Stimulated activated naive B cell treated with anti-CD40 and anti-IgM and Interleukin-4, amounts not matched to agents 10 μg/mL and 1 μg/mL and 100 μg/mL, for 72 hours (primary cell): ENCODE measurements around the gene SCFD2.

ENCODE experiments used
- ATAC-seq, 2 donors: fragments of 150-1000 bp; cut with Tn5 transposase; replicated peaks; 2 replicates each; pipeline ENCODE4 v1.10.0; 2021; ENCODE audit warnings: moderate library complexity in 1 of 2
- DNase-seq: peaks from one replicate; pipeline ENCODE4 v3.0.0; 2021
- H3K27ac Mint-ChIP-seq: one replicate; pipeline ENCODE4 v1.8.0; 2022; ENCODE audit warnings: mild to moderate bottlenecking, mixed read lengths
- H3K27me3 Mint-ChIP-seq, 2 donors: one replicate each; pipeline ENCODE4 v1.8.0; 2022; ENCODE audit warnings: mixed read lengths in 2 of 2
- H3K36me3 Mint-ChIP-seq, 2 donors: one replicate each; pipeline ENCODE4 v1.8.0; 2022; ENCODE audit warnings: mixed read lengths in 2 of 2, mild to moderate bottlenecking in 1 of 2
- H3K4me1 Mint-ChIP-seq, 2 donors: one replicate each; pipeline ENCODE4 v1.8.0; 2022; ENCODE audit warnings: mixed read lengths in 2 of 2, mild to moderate bottlenecking in 1 of 2
- H3K4me3 Mint-ChIP-seq, 2 donors: one replicate each; pipeline ENCODE4 v1.8.0; 2022; ENCODE audit warnings: mild to moderate bottlenecking in 2 of 2, mixed read lengths in 2 of 2, moderate library complexity in 1 of 2
- H3K9me3 Mint-ChIP-seq, 2 donors: one replicate each; pipeline ENCODE4 v1.8.0; 2022; ENCODE audit warnings: mixed read lengths in 2 of 2, mild to moderate bottlenecking in 1 of 2

The SCFD2 gene

GRCh38 chr4:52880994-52881393 lies 484.9 kb downstream of the SCFD2 start:
- H3K9me3 Mint-ChIP-seq = no peaks in the 10 kb centered on the region
- no peak overlapping the region for H3K4me3 Mint-ChIP-seq
- H3K27me3 Mint-ChIP-seq = no peaks in the 10 kb centered on the region
- DNase-seq (no peak), ATAC-seq (no peak)
- H3K27ac Mint-ChIP-seq = no peak overlapping the region
- peaks cover 54 to 64% of the 10 kb centered on the region in 2 donors for H3K36me3 Mint-ChIP-seq
- no peaks in the 10 kb centered on the region for H3K4me1 Mint-ChIP-seq

- DNase-seq (no peak), ATAC-seq (no peak)
- Mint-ChIP-seq H3K4me3 (no peak overlapping the region), H3K27ac (no peak overlapping the region), H3K36me3 (peaks cover 51 to 57% of the 10 kb centered on the region in 2 donors), H3K27me3 (no peaks in the 10 kb centered on the region), H3K9me3 (no peaks in the 10 kb centered on the region), H3K4me1 (no peaks in the 10 kb centered on the region)
Measured at GRCh38 chr4:52879471-52879870, 486.4 kb downstream of the SCFD2 start.

- DNase-seq (no peak), ATAC-seq (no peak)
- no peaks in the 10 kb centered on the region for H3K9me3 Mint-ChIP-seq
- H3K27me3 Mint-ChIP-seq = no peaks in the 10 kb centered on the region
- H3K36me3 Mint-ChIP-seq = peaks cover 48 to 60% of the 10 kb centered on the region in 2 donors
- no peak overlapping the region for H3K4me3 Mint-ChIP-seq
- H3K27ac Mint-ChIP-seq = no peak overlapping the region
- no peaks in the 10 kb centered on the region for H3K4me1 Mint-ChIP-seq
Measured at GRCh38 chr4:52877694-52878093, 488.2 kb downstream of the SCFD2 start.

GRCh38 chr4:52877036-52877435 lies 488.8 kb downstream of the SCFD2 start:
- no peak for DNase-seq
- Mint-ChIP-seq H3K27ac (no peak overlapping the region), H3K36me3 (peaks cover 46 to 60% of the 10 kb centered on the region in 2 donors), H3K4me3 (no peak overlapping the region), H3K4me1 (no peaks in the 10 kb centered on the region), H3K27me3 (no peaks in the 10 kb centered on the region), H3K9me3 (no peaks in the 10 kb centered on the region)
- no peak for ATAC-seq

GRCh38 chr4:52876069-52876468 lies 489.8 kb downstream of the SCFD2 start:
- Mint-ChIP-seq H3K27ac (no peak overlapping the region), H3K27me3 (no peaks in the 10 kb centered on the region), H3K4me1 (no peaks in the 10 kb centered on the region), H3K36me3 (peaks cover 43 to 58% of the 10 kb centered on the region in 2 donors), H3K4me3 (no peak overlapping the region), H3K9me3 (no peaks in the 10 kb centered on the region)
- ATAC-seq = no peak
- DNase-seq = no peak

GRCh38 chr4:52874948-52875347 lies 490.9 kb downstream of the SCFD2 start:
- peaks cover 48 to 59% of the 10 kb centered on the region in 2 donors for H3K36me3 Mint-ChIP-seq
- no peak overlapping the region for H3K27ac Mint-ChIP-seq
- H3K4me1 Mint-ChIP-seq = no peaks in the 10 kb centered on the region
- no peak for DNase-seq
- no peak overlapping the region for H3K4me3 Mint-ChIP-seq
- H3K9me3 Mint-ChIP-seq = no peaks in the 10 kb centered on the region
- ATAC-seq = no peak
- no peaks in the 10 kb centered on the region for H3K27me3 Mint-ChIP-seq

GRCh38 chr4:52873861-52874343 lies 492.0 kb downstream of the SCFD2 start:
- Mint-ChIP-seq H3K4me3 (no peak overlapping the region), H3K4me1 (no peaks in the 10 kb centered on the region), H3K27ac (no peak overlapping the region), H3K27me3 (no peaks in the 10 kb centered on the region), H3K9me3 (no peaks in the 10 kb centered on the region), H3K36me3 (peaks cover 47 to 57% of the 10 kb centered on the region in 2 donors)
- no peak for DNase-seq
- ATAC-seq = no peak

GRCh38 chr4:52873191-52873590 lies 492.7 kb downstream of the SCFD2 start:
- H3K36me3 Mint-ChIP-seq = peaks cover 43 to 54% of the 10 kb centered on the region in 2 donors
- ATAC-seq (no peak), DNase-seq (no peak)
- no peaks in the 10 kb centered on the region for H3K9me3 Mint-ChIP-seq
- no peak overlapping the region for H3K27ac Mint-ChIP-seq
- H3K4me3 Mint-ChIP-seq = no peak overlapping the region
- no peaks in the 10 kb centered on the region for H3K4me1 Mint-ChIP-seq
- no peaks in the 10 kb centered on the region for H3K27me3 Mint-ChIP-seq

- no peaks in the 10 kb centered on the region for H3K9me3 Mint-ChIP-seq
- H3K4me1 Mint-ChIP-seq = no peaks in the 10 kb centered on the region
- DNase-seq (no peak), ATAC-seq (no peak)
- H3K27ac Mint-ChIP-seq = no peak overlapping the region
- H3K4me3 Mint-ChIP-seq = no peak overlapping the region
- peaks cover 27 to 41% of the 10 kb centered on the region in 2 donors for H3K36me3 Mint-ChIP-seq
- no peaks in the 10 kb centered on the region for H3K27me3 Mint-ChIP-seq
Measured at GRCh38 chr4:52870225-52870624, 495.6 kb downstream of the SCFD2 start.

GRCh38 chr4:52869656-52870055 lies 496.2 kb downstream of the SCFD2 start:
- no peak for DNase-seq

GRCh38 chr4:52869196-52869595 lies 496.7 kb downstream of the SCFD2 start:
- Mint-ChIP-seq H3K9me3 (no peaks in the 10 kb centered on the region), H3K4me1 (no peaks in the 10 kb centered on the region), H3K4me3 (no peak overlapping the region), H3K27me3 (no peaks in the 10 kb centered on the region), H3K36me3 (peaks cover 26 to 41% of the 10 kb centered on the region in 2 donors), H3K27ac (no peak overlapping the region)
- ATAC-seq = no peak
- no peak for DNase-seq

More at GRCh38 chr4:52869656-52870055, 496.2 kb downstream of the SCFD2 start:
- peaks cover 26 to 41% of the 10 kb centered on the region in 2 donors for H3K36me3 Mint-ChIP-seq
- H3K9me3 Mint-ChIP-seq = no peaks in the 10 kb centered on the region
- ATAC-seq = no peak
- H3K27me3 Mint-ChIP-seq = no peaks in the 10 kb centered on the region
- no peaks in the 10 kb centered on the region for H3K4me1 Mint-ChIP-seq
- H3K4me3 Mint-ChIP-seq = no peak overlapping the region
- no peak overlapping the region for H3K27ac Mint-ChIP-seq

GRCh38 chr4:52868133-52868532 lies 497.7 kb downstream of the SCFD2 start:
- Mint-ChIP-seq H3K4me1 (peaks cover 0 to 5% of the 10 kb centered on the region in 2 donors), H3K27ac (no peak overlapping the region), H3K9me3 (no peaks in the 10 kb centered on the region), H3K4me3 (no peak overlapping the region), H3K27me3 (peaks cover 6 to 7% of the 10 kb centered on the region in 2 donors), H3K36me3 (peaks cover 19 to 30% of the 10 kb centered on the region in 2 donors)
- ATAC-seq (no peak), DNase-seq (no peak)

GRCh38 chr4:52867163-52867562 lies 498.7 kb downstream of the SCFD2 start:
- H3K4me1 Mint-ChIP-seq = peaks cover 3 to 14% of the 10 kb centered on the region in 2 donors
- H3K27me3 Mint-ChIP-seq = peaks cover 8 to 14% of the 10 kb centered on the region in 2 donors
- no peak overlapping the region for H3K4me3 Mint-ChIP-seq
- no peaks in the 10 kb centered on the region for H3K9me3 Mint-ChIP-seq
- peaks cover 14 to 25% of the 10 kb centered on the region in 2 donors for H3K36me3 Mint-ChIP-seq
- DNase-seq = no peak
- H3K27ac Mint-ChIP-seq = no peak overlapping the region
- ATAC-seq = no peak

- Mint-ChIP-seq H3K36me3 (peaks cover 13 to 23% of the 10 kb centered on the region in 2 donors), H3K9me3 (no peaks in the 10 kb centered on the region), H3K27ac (no peak overlapping the region), H3K27me3 (peaks cover 8 to 15% of the 10 kb centered on the region in 2 donors), H3K4me3 (no peak overlapping the region), H3K4me1 (peaks cover 3 to 14% of the 10 kb centered on the region in 2 donors)
- ATAC-seq (no peak), DNase-seq (no peak)
Measured at GRCh38 chr4:52866734-52867133, 499.1 kb downstream of the SCFD2 start.

- no peak overlapping the region for H3K4me3 Mint-ChIP-seq
- H3K27ac Mint-ChIP-seq = no peak overlapping the region
- no peak for ATAC-seq
- H3K27me3 Mint-ChIP-seq = peaks cover 23 to 29% of the 10 kb centered on the region in 2 donors
- peaks cover 5 to 24% of the 10 kb centered on the region in 2 donors for H3K4me1 Mint-ChIP-seq
- H3K36me3 Mint-ChIP-seq = peaks cover 2 to 11% of the 10 kb centered on the region in 2 donors
- no peak for DNase-seq
- no peaks in the 10 kb centered on the region for H3K9me3 Mint-ChIP-seq
Measured at GRCh38 chr4:52865300-52865699, 500.6 kb downstream of the SCFD2 start.

GRCh38 chr4:52864793-52865192 lies 501.1 kb downstream of the SCFD2 start:
- peaks cover 5 to 24% of the 10 kb centered on the region in 2 donors for H3K4me1 Mint-ChIP-seq
- H3K27ac Mint-ChIP-seq = no peak overlapping the region
- DNase-seq (no peak), ATAC-seq (no peak)
- peaks cover 28 to 34% of the 10 kb centered on the region in 2 donors for H3K27me3 Mint-ChIP-seq
- no peaks in the 10 kb centered on the region for H3K9me3 Mint-ChIP-seq
- H3K4me3 Mint-ChIP-seq = no peak overlapping the region
- H3K36me3 Mint-ChIP-seq = peaks cover 2 to 11% of the 10 kb centered on the region in 2 donors
